Activated CD4-positive, alpha-beta memory T cell treated with anti-CD3 and anti-CD28 coated beads, Interleukin-2, amount 10 ng/mL, durations not matched to agents 7 days and 5 days (primary cell): ENCODE results near the gene MATN4. TPM values are rescaled to one million over a fixed set of nuclear protein-coding genes. Genes with fewer than 3 reads are reported as not detected.

Source experiments
- CTCF ChIA-PET: fragments of 350-600 bp; sonication (Branson Sonifier 250); formaldehyde crosslinking; loops from one replicate; lab custom pipeline; 2021; ENCODE audit warnings: antibody characterized with exemption, inconsistent platforms; lab: Charles Lee
- POLR2A ChIA-PET: fragments of 350-600 bp; sonication (Branson Sonifier 250); formaldehyde crosslinking; loops from one replicate; lab custom pipeline; 2021; ENCODE audit warnings: antibody characterized with exemption; lab: Charles Lee
- DNase-seq: peaks from one replicate; pipeline ENCODE4 v3.0.0-alpha.2; 2020
- H3K27ac Mint-ChIP-seq: one replicate; pipeline ENCODE4 v1.8.0; 2021; ENCODE audit warnings: mild to moderate bottlenecking, mixed read lengths
- H3K27me3 Mint-ChIP-seq: one replicate; pipeline ENCODE4 v1.8.0; 2021; ENCODE audit warnings: mixed read lengths
- H3K36me3 Mint-ChIP-seq: one replicate; pipeline ENCODE4 v1.8.0; 2021; ENCODE audit warnings: low read depth, mixed read lengths
- H3K4me1 Mint-ChIP-seq: one replicate; pipeline ENCODE4 v1.8.0; 2021; ENCODE audit warnings: mixed read lengths
- H3K4me3 Mint-ChIP-seq: one replicate; pipeline ENCODE4 v1.8.0; 2021; ENCODE audit warnings: mild to moderate bottlenecking, mixed read lengths
- H3K9me3 Mint-ChIP-seq: one replicate; pipeline ENCODE4 v1.8.0; 2021; ENCODE audit warnings: mixed read lengths
- total RNA-seq, 2 experiments: library from RNA; stranded (reverse); gene quantifications; one replicate each; pipeline ENCODE4 v1.2.3, GENCODE V29; 2021

The MATN4 gene
- total RNA-seq, 2 experiments from 2014 or later: 0.83 to 1.5 TPM

DNA sequence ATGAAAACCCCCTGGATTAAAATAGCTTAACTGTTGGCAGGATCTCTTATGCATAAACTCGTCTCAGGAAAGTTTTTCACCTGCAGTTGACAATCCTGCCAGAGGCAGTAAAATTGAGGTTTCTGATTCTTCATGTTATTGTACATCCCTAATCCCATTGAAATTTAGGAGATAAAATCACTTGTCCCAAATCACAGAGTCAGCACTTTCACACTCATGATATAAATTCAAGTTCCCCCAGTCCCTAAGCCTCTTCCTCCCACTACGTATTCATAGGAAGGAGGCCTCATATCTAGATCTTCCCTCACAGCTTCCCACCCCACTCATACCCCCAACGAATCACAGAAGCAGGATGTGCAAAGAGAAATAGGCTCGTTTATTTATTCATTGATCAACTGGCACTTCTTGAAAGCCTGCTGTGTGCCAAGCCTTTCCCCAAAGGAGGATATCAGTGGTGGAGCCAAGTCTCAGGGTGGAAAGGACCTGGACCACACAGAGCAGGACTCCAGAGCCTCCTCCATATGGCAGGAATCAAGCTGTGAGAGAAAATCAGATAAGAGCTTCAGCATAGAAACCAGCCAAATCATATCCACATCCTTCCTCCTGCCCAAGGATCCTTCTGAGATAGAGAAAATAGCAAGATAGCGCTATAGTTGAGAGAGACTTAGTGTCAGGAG lies 56.1 kb downstream of the MATN4 start:
- no peaks in the 10 kb centered on the region for H3K36me3 Mint-ChIP-seq
- DNase-seq: no peak
- peaks cover 24% of the 10 kb centered on the region for H3K4me1 Mint-ChIP-seq
- no peak overlapping the region for H3K4me3 Mint-ChIP-seq
- H3K27me3 Mint-ChIP-seq: peaks cover 34% of the 10 kb centered on the region
- H3K9me3 Mint-ChIP-seq: no peaks in the 10 kb centered on the region
- POLR2A ChIA-PET: no interaction called here
- no peak overlapping the region for H3K27ac Mint-ChIP-seq
- CTCF ChIA-PET: no interaction called here

DNA sequence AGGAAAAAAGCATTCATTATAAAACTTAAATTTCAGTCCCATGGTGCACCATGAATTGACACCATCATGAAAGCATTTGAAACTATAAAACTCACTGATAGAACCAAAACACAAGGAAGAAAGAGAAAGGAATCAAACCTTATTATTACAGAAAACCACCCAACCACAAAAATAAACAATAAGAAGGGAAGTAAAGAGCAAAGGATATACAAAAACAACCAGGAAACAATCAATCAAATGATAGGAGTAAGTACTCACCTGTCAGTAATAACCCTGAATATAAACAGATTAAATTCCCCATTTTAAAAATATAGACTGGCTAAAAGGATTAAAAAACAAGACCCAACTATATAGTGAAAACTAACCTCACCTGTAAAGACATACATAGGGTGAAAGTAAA lies 59.5 kb downstream of the MATN4 start:
- Mint-ChIP-seq H3K27me3 (peaks cover 57% of the 10 kb centered on the region), H3K36me3 (no peaks in the 10 kb centered on the region), H3K4me3 (no peak overlapping the region), H3K9me3 (no peaks in the 10 kb centered on the region), H3K4me1 (peaks cover 12% of the 10 kb centered on the region), H3K27ac (no peak overlapping the region)
- POLR2A ChIA-PET: no interaction called here
- CTCF ChIA-PET: no interaction called here
- DNase-seq: no peak

GRCh38 chr20:45247865-45248264 lies 60.2 kb downstream of the MATN4 start:
- H3K27me3 Mint-ChIP-seq: peaks cover 64% of the 10 kb centered on the region

GRCh38 chr20:45246109-45246508 lies 62.0 kb downstream of the MATN4 start:
- peaks cover 69% of the 10 kb centered on the region for H3K27me3 Mint-ChIP-seq
- CTCF ChIA-PET: interaction anchor here (0.5 to 1.5 kb wide), 2 partner anchors 45 to 64 kb away, joined by 4 to 5 read pairs; no protein-coding TSS in a partner anchor
- peaks cover 4% of the 10 kb centered on the region for H3K4me1 Mint-ChIP-seq

More at GRCh38 chr20:45247865-45248264, 60.2 kb downstream of the MATN4 start:
- ChIA-PET CTCF (no interaction called here), POLR2A (no interaction called here)
- H3K9me3 Mint-ChIP-seq: no peaks in the 10 kb centered on the region
- H3K4me1 Mint-ChIP-seq: peaks cover 9% of the 10 kb centered on the region
- no peaks in the 10 kb centered on the region for H3K36me3 Mint-ChIP-seq
- DNase-seq: no peak
- no peak overlapping the region for H3K27ac Mint-ChIP-seq
- no peak overlapping the region for H3K4me3 Mint-ChIP-seq

More at GRCh38 chr20:45246109-45246508, 62.0 kb downstream of the MATN4 start:
- POLR2A ChIA-PET: no interaction called here
- no peak overlapping the region for H3K4me3 Mint-ChIP-seq
- H3K9me3 Mint-ChIP-seq: no peaks in the 10 kb centered on the region
- H3K36me3 Mint-ChIP-seq: no peaks in the 10 kb centered on the region
- no peak for DNase-seq
- no peak overlapping the region for H3K27ac Mint-ChIP-seq

Other genes starting within 250 kb of the MATN4 start
- under 1 TPM; 0.13 TPM for gene KCNS1, start 207.2 kb downstream of the MATN4 start, total RNA-seq
- under 1 TPM; 0.63 to 0.73 TPM for gene WFDC5, start 193.1 kb downstream of the MATN4 start, total RNA-seq
- gene WFDC12, start 183.8 kb downstream of the MATN4 start, total RNA-seq: not detected
- not detected for gene PI3, start 133.4 kb downstream of the MATN4 start, total RNA-seq
- not detected for gene SEMG1, start 101.3 kb downstream of the MATN4 start, total RNA-seq
- not detected for gene SEMG2, start 86.9 kb downstream of the MATN4 start, total RNA-seq
- gene SLPI, start 53.7 kb downstream of the MATN4 start, total RNA-seq: under 1 TPM; 0.40 to 0.45 TPM
- not detected for gene RBPJL, start 1.5 kb downstream of the MATN4 start, total RNA-seq
- 10 to 100 TPM; 28.1 to 28.3 TPM for gene SDC4, start 40.1 kb upstream of the MATN4 start, total RNA-seq
- 10 to 100 TPM; 22.1 to 24.2 TPM for gene SYS1, start 54.9 kb upstream of the MATN4 start, total RNA-seq
- not detected for gene TP53TG5, start 70.0 kb upstream of the MATN4 start, total RNA-seq
- 10 to 100 TPM; 11.4 to 13.1 TPM for gene DBNDD2, start 100.0 kb upstream of the MATN4 start, total RNA-seq
- 10 to 100 TPM; 52.4 to 53.0 TPM for gene PIGT, start 107.8 kb upstream of the MATN4 start, total RNA-seq
- not detected for gene WFDC2, start 161.5 kb upstream of the MATN4 start, total RNA-seq
- not detected for gene SPINT3, start 207.3 kb upstream of the MATN4 start, total RNA-seq
- not detected for gene WFDC6, start 231.2 kb upstream of the MATN4 start, total RNA-seq
- gene EPPIN, start 239.1 kb upstream of the MATN4 start, total RNA-seq: not detected